Trophoblast cell (in vitro differentiated cells and primary cell): ENCODE measurements around the gene ARHGAP8.
A peak's percentile ranks its signal among the peaks of the same experiment; 100 is the strongest.

Source experiments
- DNase-seq, 2 donors: peaks; one replicate each; pipeline ENCODE4 v3.0.0-alpha.2; 2016
- H2AFZ ChIP-seq: 2 replicates; pipeline ENCODE4 v1.6.1; 2013; ENCODE audit warnings: low read length, moderate library complexity, mild to moderate bottlenecking; ENCODE audit not compliant: insufficient read depth, poor library complexity
- H2AK5ac ChIP-seq: 2 replicates; pipeline ENCODE4 v1.6.1; 2013; ENCODE audit warnings: mild to moderate bottlenecking, low read length
- H2BK120ac ChIP-seq: 2 replicates; pipeline ENCODE4 v1.6.1; 2013; ENCODE audit warnings: low read length, mild to moderate bottlenecking, moderate library complexity; ENCODE audit not compliant: insufficient read depth, poor library complexity
- H2BK12ac ChIP-seq: 2 replicates; pipeline ENCODE4 v1.6.1; 2013; ENCODE audit warnings: mild to moderate bottlenecking, low read length, moderate library complexity
- H2BK5ac ChIP-seq: 2 replicates; pipeline ENCODE4 v1.6.1; 2013; ENCODE audit warnings: low read length, low read depth, moderate library complexity, mild to moderate bottlenecking; ENCODE audit not compliant: poor library complexity
- H3K14ac ChIP-seq: 2 replicates; pipeline ENCODE4 v1.6.1; 2013; ENCODE audit warnings: mild to moderate bottlenecking, low read length
- H3K18ac ChIP-seq: 2 replicates; pipeline ENCODE4 v1.6.1; 2013; ENCODE audit warnings: mild to moderate bottlenecking, low read length
- H3K23ac ChIP-seq: 2 replicates; pipeline ENCODE4 v1.6.1; 2013; ENCODE audit warnings: low read length
- H3K27ac ChIP-seq: 2 replicates; pipeline ENCODE4 v1.5.1; 2013; ENCODE audit warnings: low read depth, mild to moderate bottlenecking, inconsistent platforms, low read length, moderate library complexity
- H3K27me3 ChIP-seq: 2 replicates; pipeline ENCODE4 v1.6.1; 2013; ENCODE audit warnings: inconsistent platforms, mild to moderate bottlenecking, low read length, moderate library complexity; ENCODE audit not compliant: insufficient read depth
- H3K36me3 ChIP-seq, 2 experiments: 1 replicate in 1 of 2; 2 replicates in 1 of 2; pipeline ENCODE4 v1.6.1; 2013; ENCODE audit warnings: low read length in 2 of 2, mild to moderate bottlenecking in 2 of 2, moderate library complexity in 1 of 2; ENCODE audit not compliant: insufficient read depth in 2 of 2, control insufficient read depth in 1 of 2
- H3K4ac ChIP-seq: 2 replicates; pipeline ENCODE4 v1.6.1; 2013; ENCODE audit warnings: low read depth, mild to moderate bottlenecking, low read length, moderate library complexity
- H3K4me1 ChIP-seq, 2 experiments: 1 replicate in 1 of 2; 2 replicates in 1 of 2; pipeline ENCODE4 v1.6.1; 2013; ENCODE audit warnings: low read length in 2 of 2, mild to moderate bottlenecking in 2 of 2, moderate library complexity in 1 of 2; ENCODE audit not compliant: insufficient read depth in 2 of 2, control insufficient read depth in 1 of 2
- H3K4me2 ChIP-seq: 2 replicates; pipeline ENCODE4 v1.6.1; 2013; ENCODE audit warnings: inconsistent platforms, mild to moderate bottlenecking, low read length, moderate library complexity
- H3K4me3 ChIP-seq: 2 replicates; pipeline ENCODE4 v1.5.1; 2013; ENCODE audit warnings: mild to moderate bottlenecking, low read depth, low read length, inconsistent platforms
- H3K79me1 ChIP-seq: one replicate; pipeline ENCODE4 v1.6.1; 2013; ENCODE audit warnings: low read length
- H3K79me2 ChIP-seq: 2 replicates; pipeline ENCODE4 v1.6.1; 2013; ENCODE audit warnings: low read length, mild to moderate bottlenecking; ENCODE audit not compliant: control insufficient read depth, insufficient read depth, poor library complexity
- H3K9ac ChIP-seq: 2 replicates; pipeline ENCODE4 v1.6.1; 2013; ENCODE audit warnings: mild to moderate bottlenecking, low read length
- H3K9me3 ChIP-seq: 2 replicates; pipeline ENCODE4 v1.6.1; 2013; ENCODE audit warnings: low read depth, mild to moderate bottlenecking, control low read depth, inconsistent platforms, low read length; ENCODE audit not compliant: insufficient read depth
- H4K12ac ChIP-seq: 2 replicates; pipeline ENCODE4 v1.6.1; 2013; ENCODE audit warnings: low read depth, mild to moderate bottlenecking, low read length, moderate library complexity
- H4K8ac ChIP-seq: 2 replicates; pipeline ENCODE4 v1.6.1; 2013; ENCODE audit warnings: low read depth, mild to moderate bottlenecking, low read length, moderate library complexity
- H4K91ac ChIP-seq: one replicate; pipeline ENCODE4 v1.6.1; 2013; ENCODE audit warnings: low read depth, mild to moderate bottlenecking, low read length, moderate library complexity
- WGBS: extraction: QIAGEN DNeasy Blood & Tissue Kit; methylation state at CpG from one replicate; pipeline ENCODE4 v1.1.7; 2013; ENCODE audit warnings: missing lambda C conversion rate; ENCODE audit not compliant: insufficient read length, insufficient coverage; ENCODE audit errors: extremely low coverage; 5-methylcytosine and 5-hydroxymethylcytosine counted together

ARHGAP8 gene

DNA sequence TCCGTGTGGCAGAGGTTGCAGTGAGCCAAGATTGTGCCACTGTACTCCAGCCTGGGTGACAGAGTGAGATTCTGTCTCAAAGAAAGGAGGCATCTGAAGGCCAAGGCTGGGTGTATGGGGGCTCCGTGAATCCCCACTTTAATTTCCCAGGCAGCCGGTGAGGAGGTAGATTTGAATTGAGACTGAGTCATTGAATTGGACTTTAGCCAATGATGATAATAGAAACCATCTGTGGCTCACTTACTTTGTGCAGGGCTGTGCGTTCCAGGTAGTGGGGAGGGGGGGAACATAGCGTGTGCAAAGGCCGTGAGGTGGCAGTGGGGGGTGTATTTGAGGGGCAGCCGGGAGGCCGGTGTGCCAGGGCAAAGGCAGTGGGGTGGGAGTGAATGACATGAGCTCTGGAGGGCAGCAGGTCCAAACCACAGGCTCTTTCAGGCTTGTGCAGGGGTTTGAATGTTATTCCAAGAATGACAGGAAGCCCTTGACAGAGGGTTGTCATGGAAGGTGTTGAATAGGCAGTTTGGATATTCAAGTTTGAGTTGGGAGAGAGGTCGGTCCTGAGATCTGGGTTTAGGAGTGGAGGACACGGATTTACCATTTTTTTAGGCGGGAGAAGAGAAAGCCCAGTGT is 6.1 kb downstream of the ARHGAP8 start:
- peaks cover 30% of the 10 kb centered on the region for H3K79me1 ChIP-seq
- peak overlapping the region; percentile 16 for H3K4ac ChIP-seq
- H4K12ac ChIP-seq = no peak overlapping the region
- H3K27ac ChIP-seq = peak overlapping the region; percentile 47
- no peak overlapping the region for H3K4me3 ChIP-seq
- peak overlapping the region; percentile 84 for H3K18ac ChIP-seq
- H3K79me2 ChIP-seq = peaks cover 16% of the 10 kb centered on the region
- H3K4me2 ChIP-seq = no peak overlapping the region
- H2AFZ ChIP-seq = no peak overlapping the region
- peak overlapping the region; percentile 73 for H2BK5ac ChIP-seq
- DNase-seq = no peak
- peak overlapping the region; percentile 10 for H4K8ac ChIP-seq
- H3K23ac ChIP-seq = no peak overlapping the region
- peaks cover 2% of the 10 kb centered on the region for H3K9me3 ChIP-seq
- no CpG with 5 or more reads among the region's 11 CpGs for WGBS
- H2AK5ac ChIP-seq = peak overlapping the region; percentile 73
- no peaks in the 10 kb centered on the region for H3K27me3 ChIP-seq
- peak overlapping the region; percentile 80 for H4K91ac ChIP-seq
- H3K14ac ChIP-seq = peak overlapping the region; percentile 77
- H3K4me1 ChIP-seq = peaks cover 50% of the 10 kb centered on the region in 2 experiments
- peaks cover 2 to 4% of the 10 kb centered on the region in 2 experiments for H3K36me3 ChIP-seq
- no peak overlapping the region for H3K9ac ChIP-seq
- peak overlapping the region; percentile 79 for H2BK120ac ChIP-seq
- H2BK12ac ChIP-seq = peak overlapping the region; percentile 93

DNA sequence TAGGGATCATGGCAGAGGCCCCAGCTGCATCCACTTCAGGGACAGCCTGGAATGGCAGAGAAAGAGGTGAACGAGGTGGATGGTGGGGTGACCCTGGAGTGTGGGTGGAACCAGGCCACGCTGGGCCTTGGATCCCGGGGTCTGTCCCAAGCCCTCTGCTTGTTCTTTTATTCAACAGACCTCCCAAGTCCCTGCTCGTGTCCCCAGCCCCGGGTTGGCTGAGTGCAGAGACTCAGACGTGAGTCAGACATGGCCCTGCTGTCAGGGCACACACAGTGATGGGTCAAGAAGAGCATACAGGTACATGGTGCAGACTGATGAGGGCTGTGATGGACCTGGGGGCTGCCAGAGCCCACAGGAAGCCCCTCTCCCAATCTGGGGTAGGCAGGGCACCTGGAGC is 6.6 kb downstream of the ARHGAP8 start:
- H3K4me2 ChIP-seq = no peak overlapping the region
- peaks cover 12% of the 10 kb centered on the region for H3K79me2 ChIP-seq
- no peak overlapping the region for H3K4me3 ChIP-seq
- peak overlapping the region; percentile 16 for H3K4ac ChIP-seq
- peak overlapping the region; percentile 34 for H3K9ac ChIP-seq
- whole genome bisulfite sequencing = no CpG with 5 or more reads among the region's 6 CpGs
- no peak overlapping the region for H3K23ac ChIP-seq
- peak overlapping the region; percentile 84 for H3K18ac ChIP-seq
- H3K36me3 ChIP-seq = peaks cover 2 to 4% of the 10 kb centered on the region in 2 experiments
- peak overlapping the region; percentile 77 for H3K14ac ChIP-seq
- no peak overlapping the region for H4K12ac ChIP-seq
- H3K27ac ChIP-seq = peak overlapping the region; percentile 47
- H2BK5ac ChIP-seq = peak overlapping the region; percentile 73
- H3K79me1 ChIP-seq = peaks cover 24% of the 10 kb centered on the region
- peak overlapping the region; percentile 10 for H4K8ac ChIP-seq
- no peak overlapping the region for H2AFZ ChIP-seq
- no peaks in the 10 kb centered on the region for H3K27me3 ChIP-seq
- H4K91ac ChIP-seq = peak overlapping the region; percentile 80
- H2AK5ac ChIP-seq = peak overlapping the region; percentile 4
- H2BK12ac ChIP-seq = peak overlapping the region; percentile 93
- H2BK120ac ChIP-seq = peak overlapping the region; percentile 79
- peaks cover 44 to 45% of the 10 kb centered on the region in 2 experiments for H3K4me1 ChIP-seq
- peak; percentile 41 to 42 for DNase-seq
- H3K9me3 ChIP-seq = peaks cover 2% of the 10 kb centered on the region

DNA sequence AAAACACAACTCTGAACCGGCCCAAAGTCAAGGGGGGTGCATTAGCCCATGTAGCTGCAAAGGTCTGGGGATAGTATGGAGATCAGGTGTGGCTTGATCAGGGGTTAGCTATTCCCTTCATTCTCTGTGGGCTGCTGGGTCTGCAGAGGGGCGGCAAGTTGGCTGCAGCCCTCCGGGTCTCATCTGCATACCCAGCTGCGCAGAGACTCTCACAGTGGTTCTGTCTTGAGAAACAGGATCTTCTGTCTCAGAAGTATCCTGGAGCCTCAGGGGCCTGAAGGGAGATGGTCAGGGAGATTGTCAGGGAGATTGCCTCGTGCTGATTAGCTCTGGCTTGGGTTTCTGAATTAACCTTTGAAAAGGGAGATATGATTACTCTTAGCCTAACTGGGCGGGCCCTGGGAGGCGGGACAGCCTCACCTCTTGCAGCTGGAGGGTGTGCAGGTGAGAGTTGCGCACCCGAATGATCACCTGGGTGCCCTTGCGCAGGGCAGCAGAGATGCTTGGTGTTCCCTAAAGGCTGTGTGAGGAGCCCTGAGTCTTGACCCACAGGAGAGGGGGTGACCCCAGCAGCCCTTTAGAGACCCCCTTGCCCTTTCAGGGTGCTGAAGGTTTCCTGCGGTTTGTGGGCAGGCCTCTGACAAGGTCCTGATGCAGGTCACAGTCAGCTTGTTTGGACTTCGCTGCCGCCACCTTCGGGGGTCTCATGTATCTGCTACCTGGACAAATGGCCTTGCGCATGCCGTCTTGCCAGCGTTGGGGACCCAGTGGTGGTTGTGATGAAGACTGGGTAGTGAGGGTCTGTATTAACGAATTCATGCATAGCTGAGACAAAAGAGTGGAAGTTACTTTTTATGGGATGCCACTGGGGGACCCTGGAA is 7.3 kb downstream of the ARHGAP8 start:
- no CpG with 5 or more reads among the region's 18 CpGs for WGBS
- H3K27me3 ChIP-seq = no peaks in the 10 kb centered on the region
- no peak overlapping the region for H4K12ac ChIP-seq
- no peak overlapping the region for H2AFZ ChIP-seq
- H3K14ac ChIP-seq = no peak overlapping the region
- H3K4me3 ChIP-seq = no peak overlapping the region
- H3K4me1 ChIP-seq = peaks cover 44 to 45% of the 10 kb centered on the region in 2 experiments
- H2BK120ac ChIP-seq = peak overlapping the region; percentile 79
- no peak overlapping the region for H2BK12ac ChIP-seq
- peaks cover 2% of the 10 kb centered on the region for H3K9me3 ChIP-seq
- H2AK5ac ChIP-seq = no peak overlapping the region
- peaks cover 5% of the 10 kb centered on the region in 2 experiments for H3K36me3 ChIP-seq
- H3K79me1 ChIP-seq = peaks cover 23% of the 10 kb centered on the region
- peak overlapping the region; percentile 15 for H3K4me2 ChIP-seq
- H4K91ac ChIP-seq = no peak overlapping the region
- peak overlapping the region; percentile 23 for H3K4ac ChIP-seq
- H3K9ac ChIP-seq = no peak overlapping the region
- peak overlapping the region; percentile 84 for H3K18ac ChIP-seq
- peak overlapping the region; percentile 35 for H2BK5ac ChIP-seq
- no peak overlapping the region for H3K23ac ChIP-seq
- DNase-seq = peak; percentile 93 to 95
- H4K8ac ChIP-seq = no peak overlapping the region
- peaks cover 10% of the 10 kb centered on the region for H3K79me2 ChIP-seq
- H3K27ac ChIP-seq = peak overlapping the region; percentile 47

DNA sequence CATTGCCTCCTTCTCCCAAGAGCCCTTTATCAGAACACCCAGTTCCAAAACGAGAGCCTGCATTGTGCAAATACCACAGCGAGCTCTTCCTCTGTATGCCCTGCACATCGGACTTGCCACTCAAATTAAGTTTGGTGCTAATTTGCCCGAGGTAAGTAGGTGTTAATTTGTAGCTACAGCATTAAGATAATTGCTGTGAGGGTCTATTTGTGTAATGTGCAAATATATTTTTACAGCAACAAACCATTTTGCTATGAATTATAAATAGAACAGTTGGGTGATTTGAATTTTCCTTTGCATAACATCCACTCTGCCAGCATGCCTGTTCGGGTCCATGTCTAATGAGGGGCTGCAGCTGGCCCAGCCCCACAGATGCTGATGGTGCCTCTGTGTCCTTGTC is 8.1 kb downstream of the ARHGAP8 start:
- H3K36me3 ChIP-seq = peaks cover 5% of the 10 kb centered on the region in 2 experiments
- H3K4me1 ChIP-seq = peaks cover 39 to 41% of the 10 kb centered on the region in 2 experiments
- H4K91ac ChIP-seq = no peak overlapping the region
- no peak overlapping the region for H3K23ac ChIP-seq
- peaks cover 16% of the 10 kb centered on the region for H3K79me1 ChIP-seq
- H4K12ac ChIP-seq = no peak overlapping the region
- no peak overlapping the region for H2AFZ ChIP-seq
- H2BK120ac ChIP-seq = no peak overlapping the region
- no peak overlapping the region for H3K4me2 ChIP-seq
- no peak overlapping the region for H2BK5ac ChIP-seq
- no peak for DNase-seq
- no peak overlapping the region for H3K27ac ChIP-seq
- no peak overlapping the region for H2AK5ac ChIP-seq
- peaks cover 2% of the 10 kb centered on the region for H3K9me3 ChIP-seq
- no peak overlapping the region for H3K9ac ChIP-seq
- H3K4ac ChIP-seq = peak overlapping the region; percentile 89
- H3K18ac ChIP-seq = no peak overlapping the region
- no peaks in the 10 kb centered on the region for H3K27me3 ChIP-seq
- H3K79me2 ChIP-seq = peaks cover 10% of the 10 kb centered on the region
- H4K8ac ChIP-seq = no peak overlapping the region
- no CpG with 5 or more reads among the region's 5 CpGs for WGBS
- H3K4me3 ChIP-seq = no peak overlapping the region
- H2BK12ac ChIP-seq = no peak overlapping the region
- no peak overlapping the region for H3K14ac ChIP-seq
